Right atrium auricular region (tissue), 2 donors: ENCODE data around the gene FRY. TPM values are rescaled to one million over a fixed set of nuclear protein-coding genes. Genes with fewer than 3 reads are reported as not detected.
A peak's percentile ranks its signal among the peaks of the same experiment; 100 is the strongest.

ENCODE experiments used
- DNase-seq: peaks from one replicate; pipeline ENCODE4 v3.0.0-alpha.2; 2019; ENCODE audit warnings: low spot score
- H3K27ac ChIP-seq, 2 donors: fragments of 200-600 bp; sonication (generic); 1 replicate in 1 of 2; 2 replicates in 1 of 2; pipeline ENCODE4 v1.5.1; 2016 to 2019
- H3K27me3 ChIP-seq, 2 donors: fragments of 200-600 bp; sonication (generic); one replicate each; pipeline versions ENCODE4 v1.5.1 to v1.6.0; 2017 to 2019
- H3K36me3 ChIP-seq: fragments of 200-600 bp; sonication (generic); one replicate; pipeline ENCODE4 v1.5.1; 2016
- H3K4me1 ChIP-seq, 2 donors: fragments of 200-600 bp; sonication (generic); one replicate each; pipeline versions ENCODE4 v1.5.1 to v1.6.0; 2017 to 2019
- H3K4me3 ChIP-seq, 2 donors: fragments of 200-600 bp; sonication (generic); 1 replicate in 1 of 2; 2 replicates in 1 of 2; pipeline ENCODE4 v1.5.1; 2017 to 2019; ENCODE audit warnings: mild to moderate bottlenecking in 1 of 2, moderate library complexity in 1 of 2
- H3K9me3 ChIP-seq, 2 donors: fragments of 200-600 bp; sonication (generic); one replicate each; pipeline ENCODE4 v1.5.1; 2019
- CTCF ChIP-seq, 2 donors: fragments of 200-600 bp; sonication (generic); IDR thresholded peaks; one replicate each; pipeline ENCODE4 v1.5.1; 2019; ENCODE audit warnings: antibody characterized with exemption in 2 of 2
- total RNA-seq, 2 donors: library from RNA; depleted of rRNA; stranded (reverse); fragments of >200 nt; gene quantifications; one replicate each; pipeline ENCODE4 v1.1.0, GENCODE V29; 2016

The FRY gene
- total RNA-seq, 2 donors from 2014 or later: 94.8 to 183 TPM

DNA sequence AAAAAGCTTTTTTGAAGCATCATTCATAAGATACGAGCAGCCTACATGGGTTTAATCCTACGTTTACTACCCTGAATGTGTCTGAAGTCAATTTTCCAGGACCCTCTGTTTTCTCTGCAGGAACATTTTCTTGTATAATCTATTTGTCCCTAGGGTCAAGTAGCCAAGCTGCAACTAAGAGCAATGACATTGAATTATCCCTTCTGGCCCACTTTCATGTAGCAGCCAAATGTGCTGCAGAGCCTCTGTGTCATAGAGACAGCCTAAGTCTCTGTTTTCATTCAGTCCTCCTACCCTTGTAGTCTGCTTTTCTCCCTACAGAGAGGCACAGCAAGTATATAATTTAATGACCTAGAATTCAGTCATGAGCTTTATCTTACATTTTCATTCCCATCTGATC is 201.5 kb downstream of the FRY start:
- H3K27ac ChIP-seq: peak overlapping the region in 1 of 2 donors; percentile 43

DNA sequence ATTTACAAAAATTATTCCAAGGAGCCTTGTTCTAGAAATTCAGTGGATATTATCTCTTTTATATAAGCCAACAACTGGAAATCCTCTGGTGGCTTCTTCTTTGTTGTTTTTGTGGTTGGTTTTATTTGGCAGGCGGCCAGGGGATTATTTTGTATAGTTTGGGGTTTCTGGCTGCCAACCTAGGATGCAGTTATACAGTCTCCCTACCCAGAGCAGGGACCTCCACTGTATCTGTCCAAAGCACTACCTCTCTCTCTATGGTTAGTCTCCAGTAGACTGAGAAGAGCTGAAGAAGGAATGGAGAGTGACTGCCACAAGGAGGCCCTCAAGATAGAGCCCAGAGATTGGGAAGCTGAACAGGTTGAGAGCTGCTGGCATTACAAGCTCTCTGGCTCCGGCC is 203.3 kb downstream of the FRY start:
- no peak for TF ChIP-seq CTCF (IDR thresholded peaks at IDR 0.05)
- Histone ChIP-seq H3K4me3 (no peak overlapping the region), H3K36me3 (peaks cover 67% of the 10 kb centered on the region), H3K27ac (peak overlapping the region in 1 of 2 donors; percentile 13), H3K4me1 (peaks cover 0 to 11% of the 10 kb centered on the region in 2 donors), H3K27me3 (no peaks in the 10 kb centered on the region), H3K9me3 (no peaks in the 10 kb centered on the region)
- DNase-seq: no peak

More for the DNA sequence above, 201.5 kb downstream of the FRY start:
- Histone ChIP-seq H3K27me3 (no peaks in the 10 kb centered on the region), H3K4me3 (no peak overlapping the region), H3K9me3 (no peaks in the 10 kb centered on the region), H3K4me1 (peaks cover 0 to 15% of the 10 kb centered on the region in 2 donors), H3K36me3 (peaks cover 55% of the 10 kb centered on the region)
- no peak for TF ChIP-seq CTCF (IDR thresholded peaks at IDR 0.05)
- DNase-seq: no peak

GRCh38 chr13:32237681-32238080 is 206.1 kb downstream of the FRY start:
- Histone ChIP-seq H3K4me1 (peaks cover 0 to 11% of the 10 kb centered on the region in 2 donors), H3K9me3 (no peaks in the 10 kb centered on the region), H3K4me3 (no peak overlapping the region), H3K27ac (no peak overlapping the region), H3K36me3 (peaks cover 69% of the 10 kb centered on the region), H3K27me3 (no peaks in the 10 kb centered on the region)
- no peak for TF ChIP-seq CTCF (IDR thresholded peaks at IDR 0.05)
- no peak for DNase-seq

DNA sequence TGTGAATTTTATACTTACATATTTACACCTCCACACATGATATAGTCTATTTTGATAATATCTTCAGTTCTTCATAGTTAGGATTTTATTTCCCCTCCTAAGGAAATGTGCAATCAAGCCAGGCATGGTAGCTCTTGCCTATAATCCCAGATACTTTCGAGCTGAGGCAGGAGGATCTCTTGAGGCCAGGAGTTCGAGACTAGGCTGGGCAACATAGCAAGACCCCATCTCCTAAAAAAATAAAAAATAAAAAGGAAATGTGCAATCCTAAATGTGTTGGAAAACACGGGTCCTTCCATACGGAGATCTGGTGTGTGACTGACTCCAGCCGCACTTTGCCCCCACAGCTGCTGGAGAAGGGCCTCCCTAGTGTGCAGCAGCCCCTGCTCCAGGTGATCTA is 212.1 kb downstream of the FRY start:
- no peak for DNase-seq
- Histone ChIP-seq H3K4me1 (peaks cover 0 to 12% of the 10 kb centered on the region in 2 donors), H3K27ac (no peak overlapping the region), H3K27me3 (no peaks in the 10 kb centered on the region), H3K9me3 (no peaks in the 10 kb centered on the region), H3K4me3 (no peak overlapping the region), H3K36me3 (peaks cover 34% of the 10 kb centered on the region)
- no peak for TF ChIP-seq CTCF (IDR thresholded peaks at IDR 0.05)

- TF ChIP-seq CTCF (IDR thresholded peaks at IDR 0.05): no peak
- Histone ChIP-seq H3K36me3 (peaks cover 31% of the 10 kb centered on the region), H3K27ac (no peak overlapping the region)
Observed at GRCh38 chr13:32245555-32245954, 214.0 kb downstream of the FRY start.

GRCh38 chr13:32246468-32246867 is 214.9 kb downstream of the FRY start:
- Histone ChIP-seq H3K4me3 (no peak overlapping the region), H3K4me1 (peaks cover 0 to 12% of the 10 kb centered on the region in 2 donors), H3K9me3 (no peaks in the 10 kb centered on the region), H3K36me3 (peaks cover 24% of the 10 kb centered on the region), H3K27ac (peak overlapping the region in 1 of 2 donors; percentile 57), H3K27me3 (no peaks in the 10 kb centered on the region)
- TF ChIP-seq CTCF (IDR thresholded peaks at IDR 0.05): peak; percentile 29 to 82
- DNase-seq: peak; percentile 71

More at GRCh38 chr13:32245555-32245954, 214.0 kb downstream of the FRY start:
- H3K9me3 ChIP-seq: no peaks in the 10 kb centered on the region
- DNase-seq: no peak
- H3K27me3 ChIP-seq: no peaks in the 10 kb centered on the region
- no peak overlapping the region for H3K4me3 ChIP-seq
- peaks cover 0 to 12% of the 10 kb centered on the region in 2 donors for H3K4me1 ChIP-seq
